NCI-H526 treated with DMSO at 0.1 percent for 48 hours (cell line): Measurements from ENCODE around the gene HOXA13.

Experiments
- DNase-seq: peaks from one replicate; lab custom pipeline; 2025; lab: John Stamatoyannopoulos, UW

The HOXA13 gene

DNA sequence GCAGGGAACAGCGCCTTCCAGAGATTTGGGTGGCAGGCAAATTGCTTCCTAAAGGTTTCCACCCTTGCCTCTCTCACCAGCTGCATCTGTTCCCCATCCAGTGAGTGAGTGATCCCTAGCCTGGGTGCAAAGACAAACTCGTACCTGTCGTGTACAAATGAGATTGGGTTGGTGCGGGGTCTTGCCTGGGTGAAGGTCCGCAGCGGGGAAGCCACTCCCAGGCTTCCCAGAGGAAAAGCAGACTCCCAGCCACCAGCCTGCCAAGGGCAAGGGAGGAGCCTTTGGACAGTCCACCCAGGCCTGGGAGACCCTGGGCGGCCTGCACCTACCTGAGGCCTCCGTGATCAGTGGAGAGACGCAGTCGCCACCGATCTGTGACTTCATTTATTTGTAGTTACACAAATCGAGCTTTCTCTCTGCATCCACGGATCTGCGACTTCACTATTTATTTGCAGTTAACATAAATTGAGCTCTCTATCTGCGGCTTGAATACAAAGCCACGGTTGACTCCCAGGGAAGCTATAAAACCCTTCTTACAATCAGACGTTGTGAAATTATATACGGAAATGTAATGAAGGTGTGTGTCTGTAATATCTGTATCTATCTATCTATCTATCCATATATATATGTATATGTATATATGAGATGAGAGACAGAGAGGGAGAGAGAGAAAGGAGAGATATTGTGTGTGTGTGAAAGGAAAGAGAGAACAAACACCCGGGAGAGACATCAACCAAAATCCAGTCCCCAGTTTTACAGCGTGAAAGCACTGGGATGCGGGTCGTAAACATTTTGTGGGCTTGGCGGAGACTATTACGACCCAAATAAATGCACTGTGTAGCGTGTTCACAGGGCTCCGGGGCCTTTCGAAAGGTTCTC is 40.4 kb downstream of the HOXA13 start:
- no peak for DNase-seq

DNA sequence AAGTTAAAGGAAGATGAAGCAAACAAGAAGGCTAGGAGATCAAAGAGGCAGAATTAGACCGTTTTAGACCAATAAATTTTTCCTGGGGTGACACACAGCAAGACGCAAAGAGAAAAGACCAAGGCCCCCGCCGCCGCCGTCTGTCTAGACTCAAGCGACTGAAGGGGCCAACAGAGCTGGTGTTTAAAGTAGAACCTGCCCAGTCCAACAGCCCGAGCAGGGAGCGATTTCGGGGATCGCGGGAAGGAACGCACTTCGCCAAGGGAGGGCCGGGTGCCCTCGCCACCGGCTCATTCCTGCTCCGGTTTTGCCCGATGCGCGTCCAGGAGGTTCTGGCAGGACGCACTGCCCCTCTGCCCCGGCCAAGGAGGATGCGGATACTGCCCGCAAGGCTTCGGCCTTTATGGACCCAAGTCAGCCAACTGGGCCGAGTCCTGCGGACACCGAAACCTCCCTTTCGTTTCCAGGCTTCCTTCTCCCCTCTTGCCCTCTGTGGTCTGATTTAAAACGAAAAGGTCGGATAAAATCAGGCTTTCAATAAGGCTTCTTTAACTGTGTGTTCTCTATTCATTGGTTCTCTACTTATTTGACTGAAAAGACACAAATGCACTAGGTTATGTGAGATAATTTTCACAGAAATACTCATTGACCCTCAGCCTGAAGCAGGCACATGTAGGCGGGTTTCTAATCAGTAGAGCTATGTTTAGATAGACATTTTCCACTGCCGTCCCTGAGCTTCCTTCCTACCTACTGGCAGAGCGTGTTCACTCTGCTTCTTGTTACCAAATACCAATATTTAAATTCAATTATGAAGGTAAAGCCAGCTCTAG is 41.2 kb downstream of the HOXA13 start:
- DNase-seq: no peak

DNA sequence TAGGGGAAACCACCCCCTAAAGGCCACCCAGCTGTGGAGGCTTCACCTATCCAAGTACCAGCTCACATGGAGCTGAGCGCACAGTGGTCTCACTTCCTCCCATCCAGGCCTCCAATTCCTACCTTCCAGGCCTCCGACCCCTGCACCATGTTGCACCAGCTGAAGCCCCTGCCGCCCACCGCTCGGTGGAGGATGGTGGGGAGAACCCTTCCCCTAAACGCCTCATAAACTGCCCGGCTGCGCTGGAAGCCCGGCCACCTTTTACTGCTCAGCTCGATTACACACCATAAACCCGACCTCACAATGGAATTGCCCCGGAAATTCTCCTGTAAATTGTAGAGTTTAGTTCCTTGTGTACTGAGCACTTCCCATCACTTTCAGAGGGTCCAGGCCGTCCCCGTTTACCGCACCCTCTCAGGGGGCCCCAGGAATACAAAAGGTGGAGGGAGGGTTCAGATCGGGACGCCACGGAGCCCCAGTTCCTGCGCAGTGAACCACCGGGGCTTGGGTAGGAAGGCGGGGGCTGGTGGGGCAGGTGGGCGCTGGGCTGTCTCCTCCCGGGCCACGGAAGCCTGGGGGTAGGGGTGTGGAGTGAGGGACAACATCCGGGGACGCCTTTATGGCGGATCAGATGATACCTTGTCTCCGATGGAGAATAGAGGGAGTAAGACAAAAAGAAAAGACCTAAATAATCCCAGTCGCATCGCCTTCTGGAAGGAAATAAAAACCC is 42.0 kb downstream of the HOXA13 start:
- no peak for DNase-seq

DNA sequence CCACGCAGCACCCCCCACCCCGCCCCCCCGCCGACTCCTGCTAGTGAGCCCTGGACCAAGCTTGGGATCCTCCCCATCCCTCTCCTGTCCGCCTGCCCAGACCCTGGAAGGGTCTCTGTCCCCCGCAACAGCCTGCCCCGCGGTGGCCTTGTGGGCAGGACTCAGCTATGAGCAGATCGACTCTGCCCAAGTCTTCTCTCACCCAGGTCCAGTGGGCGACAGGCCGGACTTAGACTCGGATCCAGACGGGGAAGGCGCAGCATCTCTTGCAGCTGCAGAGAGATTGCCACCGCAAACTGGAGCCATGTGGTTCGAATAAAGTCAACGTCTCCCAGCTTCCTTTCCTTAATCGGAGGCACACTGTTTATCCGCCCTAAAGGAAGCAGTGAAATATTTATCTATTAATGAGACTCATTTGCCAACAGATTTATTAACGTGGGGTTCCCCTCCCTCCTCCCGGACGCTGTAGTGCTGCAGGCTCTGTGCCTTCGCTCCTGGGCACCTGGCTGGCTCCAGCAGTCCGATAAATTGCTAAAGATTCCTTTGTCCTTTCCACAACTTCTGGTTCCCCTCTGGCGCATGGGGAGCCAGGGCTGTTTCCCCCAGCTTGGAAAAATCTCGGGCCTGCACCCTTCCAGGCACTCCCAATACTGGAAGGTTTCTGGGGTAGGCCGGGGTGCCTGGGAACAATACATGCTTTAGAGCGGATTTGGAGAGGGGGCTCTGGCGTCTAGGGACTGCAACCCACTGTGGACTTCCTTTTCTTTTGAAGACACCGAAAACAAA is 42.8 kb downstream of the HOXA13 start:
- DNase-seq: no peak

DNA sequence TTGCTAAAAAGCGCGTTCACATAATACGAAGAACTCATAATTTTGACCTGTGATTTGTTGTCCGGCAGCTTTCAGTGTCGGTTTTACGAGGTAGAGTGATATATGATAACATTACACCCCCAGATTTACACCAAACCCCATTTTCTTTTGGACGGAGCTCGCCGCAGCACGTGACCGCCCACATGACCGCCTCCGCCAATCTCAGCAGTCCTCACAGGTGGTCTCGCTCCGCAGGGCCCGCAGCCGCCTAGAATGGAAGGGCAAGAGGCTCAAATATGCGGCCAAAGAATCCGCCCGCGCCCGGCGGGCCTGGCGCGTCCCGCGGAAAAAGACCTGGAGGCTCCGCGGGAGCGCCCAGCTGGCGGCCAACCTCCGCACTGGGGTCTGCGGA is 43.4 kb downstream of the HOXA13 start, which contains the start of gene HOXA7:
Gene HOXA7 (minus strand): TSS at position 168 of the 391 bp plus-strand sequence. CDS start 130 bp downstream, at position 38.
- no peak for DNase-seq

DNA sequence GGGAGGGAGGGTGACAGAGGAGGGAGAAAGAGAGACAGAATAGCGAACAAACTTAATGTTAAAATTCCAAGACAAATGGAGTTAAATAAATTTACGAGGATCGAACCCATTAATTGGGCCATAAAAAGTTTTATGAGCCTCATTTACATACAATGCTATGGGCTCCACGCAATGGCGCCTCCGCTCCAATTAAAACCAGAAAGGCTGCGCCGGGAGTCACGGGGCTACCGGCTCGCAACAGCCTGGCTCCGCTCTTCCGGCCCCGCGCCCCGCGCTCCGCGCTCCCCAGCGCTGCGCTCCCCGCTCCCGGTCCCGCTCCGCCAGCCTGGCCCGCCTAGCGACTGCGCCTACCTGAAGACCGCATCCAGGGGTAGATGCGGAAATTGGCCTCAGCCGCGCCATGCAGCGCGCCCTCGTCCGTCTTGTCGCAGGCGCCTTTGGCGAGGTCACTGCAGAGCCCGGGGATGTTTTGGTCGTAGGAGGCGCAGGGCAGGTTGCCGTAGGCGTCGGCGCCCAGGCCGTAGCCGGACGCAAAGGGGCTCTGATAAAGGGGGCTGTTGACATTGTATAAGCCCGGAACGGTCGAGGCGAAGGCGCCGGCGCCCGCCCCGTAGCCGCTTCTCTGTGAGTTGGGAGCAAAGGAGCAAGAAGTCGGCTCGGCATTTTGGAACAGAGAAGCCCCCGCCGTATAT is 43.9 kb downstream of the HOXA13 start:
- DNase-seq: no peak

DNA sequence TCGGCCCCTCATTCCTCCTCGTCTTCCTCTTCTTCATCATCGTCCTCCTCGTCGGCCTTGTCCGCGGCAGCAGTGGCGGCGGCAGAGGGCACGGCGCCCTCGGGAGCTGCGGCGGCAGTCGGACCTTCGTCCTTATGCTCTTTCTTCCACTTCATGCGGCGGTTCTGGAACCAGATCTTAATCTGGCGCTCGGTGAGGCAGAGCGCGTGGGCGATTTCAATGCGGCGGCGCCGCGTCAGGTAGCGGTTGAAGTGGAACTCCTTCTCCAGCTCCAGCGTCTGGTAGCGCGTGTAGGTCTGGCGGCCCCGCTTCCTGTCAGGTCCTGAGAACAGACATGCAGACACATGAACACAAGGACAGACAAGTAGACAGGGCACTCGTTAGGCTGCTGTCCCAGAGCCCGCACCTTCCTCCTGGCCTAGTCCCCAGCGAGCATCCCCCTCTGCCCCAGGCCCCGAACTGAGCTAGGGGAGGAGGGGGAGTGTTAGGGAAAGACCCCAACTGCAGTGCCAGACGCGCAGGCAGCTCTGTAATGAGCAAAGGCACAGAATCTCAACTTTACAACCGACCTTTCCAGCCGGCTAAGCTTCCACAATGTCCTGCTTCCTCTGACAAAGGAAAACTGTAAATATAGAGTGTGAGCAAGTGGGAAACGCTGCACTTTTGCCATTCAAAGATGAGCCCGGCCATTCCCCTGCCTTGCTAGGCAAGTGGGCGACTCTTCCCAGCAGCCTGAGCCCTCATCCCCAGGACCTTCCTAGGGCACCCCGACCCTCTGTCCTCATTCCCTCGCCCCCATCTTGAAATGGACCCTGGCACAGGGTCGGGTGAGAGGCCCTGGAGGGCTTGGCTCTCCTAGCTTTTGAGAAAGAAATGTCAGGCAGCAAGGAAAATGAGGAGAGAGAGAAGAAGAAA is 44.7 kb downstream of the HOXA13 start:
- DNase-seq: no peak

DNA sequence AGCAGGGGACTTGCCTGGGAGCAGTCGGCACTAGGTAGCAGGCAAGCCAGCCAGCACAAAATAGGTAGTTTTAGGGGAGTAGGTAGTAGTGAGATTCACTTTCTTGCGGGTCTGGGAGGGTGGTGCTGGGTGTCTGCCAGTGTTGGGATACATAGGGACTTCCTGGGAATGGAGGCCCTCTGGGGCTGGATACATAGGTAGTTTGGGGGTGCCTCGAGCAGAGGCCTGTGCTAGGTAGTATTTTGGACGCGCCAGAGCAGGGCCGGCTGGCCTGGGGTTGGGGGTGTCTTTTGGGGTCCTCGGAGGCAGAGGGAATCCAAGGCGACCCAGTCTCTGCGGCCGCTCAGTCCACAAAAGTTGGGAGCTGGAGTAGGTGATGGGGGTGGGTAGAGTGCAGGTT is 45.5 kb downstream of the HOXA13 start:
- DNase-seq: no peak

DNA sequence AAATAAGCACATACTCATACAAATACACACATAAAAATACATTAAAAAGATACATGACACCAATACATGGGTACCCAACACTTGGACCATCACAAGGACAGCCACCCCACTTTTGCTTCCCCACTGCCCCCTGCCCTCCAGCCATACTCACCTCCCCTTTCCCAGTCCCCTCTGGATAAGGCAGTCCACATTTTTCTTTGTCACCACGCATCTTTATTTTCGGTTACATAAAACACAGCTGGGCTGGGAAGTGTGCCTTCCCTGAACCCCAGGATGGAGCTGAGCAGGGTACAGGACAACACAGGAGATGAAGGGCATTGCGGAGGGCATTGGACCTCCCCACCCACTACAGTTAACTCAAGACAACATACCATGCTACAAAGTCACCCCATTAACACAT is 46.4 kb downstream of the HOXA13 start:
- DNase-seq: no peak

DNA sequence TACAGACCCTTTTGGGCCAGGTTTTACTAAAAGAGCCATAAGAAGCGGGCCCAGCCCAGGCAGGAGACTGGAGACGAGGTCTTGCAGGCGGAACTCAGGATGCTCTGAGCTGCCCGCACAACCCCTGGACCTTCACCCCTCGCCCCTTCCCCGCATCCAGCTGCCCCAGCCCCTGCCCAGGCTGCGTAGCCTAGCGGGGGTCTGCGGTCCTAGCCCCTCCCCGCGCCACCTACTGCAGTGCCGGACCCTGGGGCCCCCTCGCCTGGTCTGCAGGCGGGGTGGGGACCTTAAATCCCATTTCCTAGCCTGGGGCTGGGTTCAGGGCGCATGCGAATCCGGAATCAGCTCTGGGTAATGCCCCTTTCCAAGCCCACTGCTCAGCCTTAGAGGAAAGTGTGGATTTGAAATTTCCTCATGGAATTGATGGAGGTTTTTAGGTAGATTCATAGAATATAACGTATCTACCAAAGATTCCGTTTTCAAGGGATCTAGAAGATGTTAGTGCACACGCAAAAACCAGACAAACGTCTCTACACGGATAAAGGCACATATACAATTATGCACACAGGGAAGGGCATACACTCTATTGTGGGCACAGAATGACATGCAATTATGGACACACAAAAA is 47.0 kb downstream of the HOXA13 start:
- no peak for DNase-seq

DNA sequence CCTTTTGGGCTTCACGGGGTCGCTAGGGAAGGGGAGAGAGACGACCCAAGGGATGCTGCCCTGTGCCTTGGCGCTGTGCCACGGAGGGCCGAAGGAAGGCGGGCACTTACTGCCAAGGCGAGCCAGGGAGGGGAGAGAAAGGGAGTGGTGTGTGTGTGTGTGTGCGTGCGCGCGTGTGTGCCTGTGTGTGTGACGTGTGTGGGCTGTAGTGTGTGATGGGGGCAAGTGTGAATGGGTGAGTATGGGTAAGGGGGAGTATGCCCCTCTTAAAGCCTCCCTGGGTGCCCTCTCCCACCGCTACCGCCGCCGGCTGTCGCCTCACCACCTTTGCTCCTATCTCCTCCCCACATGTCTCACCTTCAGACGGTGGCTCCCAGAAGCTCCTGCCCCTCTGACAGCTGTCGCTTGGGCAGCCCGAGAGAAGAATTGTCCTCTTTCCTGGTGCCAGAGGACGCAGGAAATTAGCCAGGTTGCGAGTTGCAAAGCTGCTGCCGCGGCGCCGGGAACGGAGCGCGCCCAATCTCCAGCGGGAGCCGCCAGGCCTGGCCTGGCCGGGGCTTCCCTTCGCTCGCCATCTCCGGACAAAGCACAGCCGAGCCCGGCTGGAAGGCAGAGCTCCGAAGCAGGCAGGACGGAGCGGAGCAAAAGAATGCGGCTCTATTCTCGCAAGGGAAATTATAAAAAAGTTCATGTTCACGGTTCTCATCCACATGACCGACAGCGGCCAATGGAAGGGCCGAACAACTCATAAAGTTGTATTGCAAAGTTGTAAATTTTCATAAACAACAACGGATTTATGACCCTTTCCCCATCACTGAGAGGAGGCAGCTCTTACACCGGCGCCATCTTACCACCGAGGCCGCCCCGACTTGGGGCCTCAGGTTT is 47.7 kb downstream of the HOXA13 start, which contains the start of gene HOXA3:
Gene HOXA3 (minus strand): TSS at position 653 of the 885 bp plus-strand sequence. CDS start 41,943 bp downstream, outside the sequence.
- DNase-seq: no peak

DNA sequence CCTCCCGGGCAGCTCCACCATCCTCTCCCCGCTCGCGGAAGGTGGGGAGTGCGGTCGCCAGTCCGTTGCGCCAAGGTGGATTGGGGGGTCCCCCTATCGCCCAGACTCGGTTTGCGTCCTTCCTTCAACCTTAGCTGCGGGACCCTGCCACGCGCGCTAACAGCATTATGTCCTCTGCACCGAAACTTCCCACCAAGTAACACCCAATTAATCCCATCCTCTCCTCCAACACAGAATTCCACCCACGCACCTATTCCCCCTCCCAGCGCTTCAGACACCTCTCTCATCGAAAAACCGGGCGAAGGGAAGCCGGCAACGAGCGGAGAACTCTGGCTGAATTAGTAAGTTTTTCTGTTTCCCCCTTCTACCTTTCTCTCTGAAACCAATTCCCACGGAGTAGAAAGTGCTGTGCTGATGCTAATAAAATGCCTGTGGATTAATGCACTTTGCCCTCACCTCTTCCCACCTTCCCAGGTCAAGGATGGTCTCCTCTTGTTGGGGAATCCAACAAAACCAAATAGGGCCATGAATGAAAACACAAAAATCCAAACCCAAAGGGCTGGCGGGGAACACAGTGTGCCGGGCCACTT is 48.5 kb downstream of the HOXA13 start:
- no peak for DNase-seq

DNA sequence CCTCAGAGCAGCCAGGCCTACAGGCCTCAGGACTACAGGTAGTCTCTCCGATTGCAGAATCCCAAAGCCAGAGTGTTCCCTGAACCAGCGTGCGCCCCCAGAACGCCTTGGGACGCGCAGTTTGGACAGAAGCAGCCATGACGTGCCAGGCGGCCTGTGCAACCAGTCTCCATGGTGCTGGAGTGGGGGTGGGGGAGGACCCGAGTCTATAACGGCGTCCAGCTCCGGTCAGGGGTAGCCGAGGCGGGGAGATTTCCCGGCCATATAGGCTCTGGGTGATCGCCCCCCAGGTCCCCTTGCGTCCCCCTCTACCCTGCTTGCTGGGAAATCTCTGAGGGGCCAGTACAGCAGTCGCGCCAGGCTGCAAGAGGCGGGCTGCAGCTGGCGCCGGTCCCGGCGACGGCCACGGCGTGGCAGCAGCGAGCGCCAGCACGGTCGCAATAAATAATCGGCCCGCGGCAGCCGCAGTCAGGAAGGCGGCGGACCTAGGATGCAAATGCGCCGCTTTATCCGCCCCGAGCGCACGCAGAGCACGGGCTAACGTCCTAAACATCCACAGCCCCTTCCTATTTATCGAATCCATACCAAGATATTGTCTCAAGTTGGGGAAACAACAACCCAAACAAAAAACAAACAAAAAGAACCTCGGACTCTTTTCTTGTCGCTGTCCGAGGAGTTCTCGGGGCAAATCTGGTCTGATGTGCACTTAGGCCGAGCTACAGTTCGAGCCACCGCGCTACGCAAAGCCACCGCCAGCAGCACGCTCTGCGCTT is 49.1 kb downstream of the HOXA13 start:
- no peak for DNase-seq

DNA sequence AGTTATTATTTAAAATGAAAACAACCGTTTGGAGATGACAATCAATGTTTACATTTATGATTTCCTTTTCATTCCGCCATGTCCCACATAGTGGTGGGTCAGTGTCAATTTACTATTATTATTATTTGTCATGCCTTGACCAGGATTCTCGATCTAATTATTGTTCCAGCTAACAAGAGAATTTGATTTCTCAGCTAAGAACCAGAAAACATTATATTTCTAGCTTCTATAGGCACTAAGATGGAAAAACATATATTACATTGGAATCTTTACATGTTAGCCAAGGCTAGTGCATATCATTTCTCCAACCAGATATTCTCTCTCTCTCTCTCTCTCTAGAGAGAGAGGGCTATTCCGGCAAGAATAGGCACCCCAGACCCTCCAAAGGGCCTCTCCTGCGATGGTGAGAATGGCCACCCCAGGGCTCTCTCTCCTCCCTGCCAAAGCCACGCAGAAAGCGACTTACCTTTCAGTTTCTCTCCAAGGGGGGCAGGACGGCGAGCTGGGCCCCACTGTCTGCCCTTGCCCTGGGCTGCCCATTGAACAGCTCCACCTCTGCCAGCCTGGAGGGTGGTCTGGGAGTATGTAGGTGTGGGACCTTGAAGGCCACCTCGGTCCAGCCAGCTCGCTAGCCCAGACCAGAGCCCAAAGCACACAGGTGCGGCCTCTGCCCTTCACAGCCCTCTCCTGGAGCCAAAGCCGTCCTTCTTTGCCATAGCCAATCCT is 49.9 kb downstream of the HOXA13 start:
- no peak for DNase-seq

DNA sequence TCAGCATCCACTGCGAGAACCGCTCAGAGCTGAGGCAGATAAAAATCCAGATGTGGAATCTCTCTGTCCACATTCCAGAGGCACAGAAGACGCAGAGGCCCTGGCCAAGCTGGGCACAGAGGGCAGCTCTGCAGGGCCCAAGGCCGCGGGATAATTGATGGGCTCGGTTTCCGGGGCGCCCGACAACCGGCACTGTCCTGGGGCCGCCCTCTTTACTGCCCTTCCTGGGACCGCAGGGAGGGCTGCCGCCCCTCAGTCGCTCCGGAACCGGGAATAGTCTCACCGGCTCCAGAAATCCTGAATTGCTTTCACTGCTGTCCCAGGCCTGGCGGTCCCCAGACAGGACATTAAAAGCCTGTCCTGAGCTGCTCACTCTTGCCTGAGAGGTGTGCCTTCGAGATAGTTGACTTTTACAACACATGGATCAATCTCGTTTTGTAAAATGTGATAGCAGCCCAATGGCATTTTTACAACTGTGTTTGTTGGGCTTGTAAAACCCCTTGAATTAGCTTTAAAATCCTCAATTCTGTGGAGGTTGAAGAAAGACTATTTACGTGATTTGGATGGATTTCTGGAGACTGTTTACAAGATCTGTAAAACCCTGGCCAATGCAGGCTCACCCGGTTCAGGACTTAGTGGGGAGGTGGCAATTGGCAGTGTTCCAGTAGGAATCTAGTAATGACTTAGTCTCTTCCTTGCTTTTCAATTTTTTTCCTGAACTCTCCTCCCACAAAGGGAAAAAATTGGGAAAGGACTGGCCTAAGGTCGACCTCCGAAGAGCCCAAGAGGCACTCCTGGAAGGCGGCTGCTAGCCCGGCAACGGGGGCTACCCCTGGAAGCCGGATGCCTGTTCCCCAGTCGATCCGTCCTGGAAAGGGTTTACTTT is 50.9 kb downstream of the HOXA13 start:
- no peak for DNase-seq
